HepG2 (cell line): Measurements from ENCODE around the gene VSIG10L. TPM values are rescaled to one million over a fixed set of nuclear protein-coding genes. Genes with fewer than 3 reads are reported as not detected.

Experiments used
- ARNT2 ChIP-seq: sonication (generic); formaldehyde crosslinking; IDR thresholded peaks from 2 replicates; pipeline ENCODE4 v1.8.0; 2022; ENCODE audit warnings: mild to moderate bottlenecking, low read depth, missing genetic modification reagents, moderate library complexity
- ATF6 ChIP-seq: sonication (generic); formaldehyde crosslinking; conservative IDR thresholded peaks from 2 replicates; pipeline ENCODE4 v1.4.0; 2020; ENCODE audit warnings: missing genetic modification reagents
- GATAD1 ChIP-seq: IDR thresholded peaks from 2 replicates; pipeline ENCODE4 v1.6.1; 2016; ENCODE audit warnings: missing genetic modification reagents, missing compliant biosample characterization
- HMGXB4 ChIP-seq, 2 experiments: sonication (generic) in 1 of 2; formaldehyde crosslinking in 1 of 2; IDR thresholded peaks; 2 replicates each; pipeline versions ENCODE4 v1.4.0 to v1.6.1; 2018 to 2020; ENCODE audit warnings: missing genetic modification reagents in 2 of 2, borderline replicate concordance in 1 of 2, low read depth in 1 of 2, mild to moderate bottlenecking in 1 of 2, missing biosample characterization in 1 of 2
- ISL2 ChIP-seq: sonication (generic); formaldehyde crosslinking; IDR thresholded peaks from 2 replicates; pipeline ENCODE4 v1.5.0; 2020; ENCODE audit warnings: missing genetic modification reagents
- NONO ChIP-seq, 2 experiments: fragments of 450-650 bp in 1 of 2; sonication (generic) in 1 of 2; formaldehyde crosslinking in 1 of 2; IDR thresholded peaks in 1 of 2; conservative IDR thresholded peaks in 1 of 2; 2 replicates each; pipeline versions ENCODE4 v1.6.1 to v1.8.0; 2017 to 2022; ENCODE audit warnings: mild to moderate bottlenecking in 1 of 2, missing genetic modification reagents in 1 of 2, moderate library complexity in 1 of 2
- NRL ChIP-seq: sonication (generic); formaldehyde crosslinking; IDR thresholded peaks from 2 replicates; pipeline ENCODE4 v1.5.0; 2020; ENCODE audit warnings: missing genetic modification reagents, mild to moderate bottlenecking, moderate library complexity, borderline replicate concordance
- PCBP2 ChIP-seq: fragments of 200-400 bp; formaldehyde crosslinking; optimal IDR thresholded peaks from 2 replicates; pipeline ENCODE3; 2018; ENCODE audit warnings: low read length, low read depth; ENCODE audit not compliant: poor library complexity, severe bottlenecking
- PHF5A ChIP-seq: IDR thresholded peaks from one replicate; pipeline ENCODE4 v1.6.1; 2018; ENCODE audit warnings: low read depth, missing genetic modification reagents; ENCODE audit not compliant: unreplicated experiment
- RAD51 ChIP-seq: fragments of 450-650 bp; IDR thresholded peaks from 2 replicates; pipeline ENCODE4 v1.6.1; 2016; ENCODE audit warnings: borderline replicate concordance
- RARA ChIP-seq: IDR thresholded peaks from 2 replicates; pipeline ENCODE4 v1.6.1; 2016; ENCODE audit warnings: missing genetic modification reagents, missing compliant biosample characterization
- RNF2 ChIP-seq: fragments of 450-650 bp; conservative IDR thresholded peaks from 2 replicates; pipeline ENCODE4 v1.6.1; 2016; ENCODE audit warnings: low read depth
- SMARCE1 ChIP-seq: fragments of 450-650 bp; IDR thresholded peaks from 2 replicates; pipeline ENCODE4 v1.6.1; 2017; ENCODE audit warnings: borderline replicate concordance
- XRCC5 ChIP-seq: fragments of 200-400 bp; formaldehyde crosslinking; optimal IDR thresholded peaks from 2 replicates; pipeline ENCODE3; 2017; ENCODE audit warnings: mild to moderate bottlenecking, low read length
- ZNF264 ChIP-seq: sonication (generic); formaldehyde crosslinking; IDR thresholded peaks from 2 replicates; pipeline ENCODE4 v1.4.0; 2020; ENCODE audit warnings: missing genetic modification reagents
- ZNF484 ChIP-seq: sonication (generic); formaldehyde crosslinking; IDR thresholded peaks from 2 replicates; pipeline ENCODE4 v1.5.1; 2020; ENCODE audit warnings: mild to moderate bottlenecking, low read depth, missing genetic modification reagents, borderline replicate concordance
- ZNF558 ChIP-seq: sonication (generic); formaldehyde crosslinking; IDR thresholded peaks from 2 replicates; pipeline ENCODE4 v1.9.0; 2022; ENCODE audit warnings: mild to moderate bottlenecking, missing genetic modification reagents, borderline replicate concordance
- ZNF597 ChIP-seq: sonication (generic); formaldehyde crosslinking; IDR thresholded peaks from 2 replicates; pipeline ENCODE4 v1.5.0; 2020; ENCODE audit warnings: missing genetic modification reagents
- ZNF781 ChIP-seq: sonication (generic); formaldehyde crosslinking; IDR thresholded peaks from 2 replicates; pipeline ENCODE4 v1.5.1; 2020; ENCODE audit warnings: borderline replicate concordance, mild to moderate bottlenecking, missing genetic modification reagents; ENCODE audit errors: not compliant biosample characterization
- ZNF850 ChIP-seq: sonication (generic); formaldehyde crosslinking; conservative IDR thresholded peaks from 2 replicates; pipeline ENCODE4 v1.9.0; 2021; ENCODE audit warnings: mild to moderate bottlenecking, missing genetic modification reagents
- polyA plus RNA-seq, 8 experiments: library from polyadenylated mRNA; depleted of rRNA in 3 of 8; stranded (reverse) in 7 of 8; unstranded in 1 of 8; fragments of >200 nt; fragmentation: Illumina TruSeq in 4 of 8; extraction: Trizol in 4 of 8; gene quantifications; 2 replicates each; pipeline versions ENCODE4 v1.2.1 to v1.2.3, GENCODE V29; 2011 to 2016; ENCODE audit warnings: low read depth in 4 of 8, missing spikeins in 1 of 8, mixed read lengths in 1 of 8; ENCODE audit not compliant: insufficient read depth in 1 of 8
- total RNA-seq, 5 experiments: library from RNA; depleted of rRNA; stranded (reverse); fragments of >200 nt; fragmentation: Illumina TruSeq; extraction: Trizol; gene quantifications; 2 replicates each; pipeline ENCODE4 v1.2.3, GENCODE V29; 2016; ENCODE audit warnings: low read depth in 1 of 5
- TF ChIP-seq, protein P1 (sequence below): IDR thresholded peaks from 2 replicates; pipeline ENCODE4 v1.6.1; 2016; ENCODE audit warnings: low read depth, control low read depth
- TF ChIP-seq, protein P2 (sequence below): sonication (generic); formaldehyde crosslinking; IDR thresholded peaks from 2 replicates; pipeline ENCODE4 v1.8.0; 2022; ENCODE audit warnings: mild to moderate bottlenecking, missing genetic modification reagents, moderate library complexity

VSIG10L gene
- total and polyA plus RNA-seq, 2 of the 13 experiments (the other 11 are each of a cell fraction or from before 2014, with no cell fraction given) = 2.7 to 8.5 TPM

DNA sequence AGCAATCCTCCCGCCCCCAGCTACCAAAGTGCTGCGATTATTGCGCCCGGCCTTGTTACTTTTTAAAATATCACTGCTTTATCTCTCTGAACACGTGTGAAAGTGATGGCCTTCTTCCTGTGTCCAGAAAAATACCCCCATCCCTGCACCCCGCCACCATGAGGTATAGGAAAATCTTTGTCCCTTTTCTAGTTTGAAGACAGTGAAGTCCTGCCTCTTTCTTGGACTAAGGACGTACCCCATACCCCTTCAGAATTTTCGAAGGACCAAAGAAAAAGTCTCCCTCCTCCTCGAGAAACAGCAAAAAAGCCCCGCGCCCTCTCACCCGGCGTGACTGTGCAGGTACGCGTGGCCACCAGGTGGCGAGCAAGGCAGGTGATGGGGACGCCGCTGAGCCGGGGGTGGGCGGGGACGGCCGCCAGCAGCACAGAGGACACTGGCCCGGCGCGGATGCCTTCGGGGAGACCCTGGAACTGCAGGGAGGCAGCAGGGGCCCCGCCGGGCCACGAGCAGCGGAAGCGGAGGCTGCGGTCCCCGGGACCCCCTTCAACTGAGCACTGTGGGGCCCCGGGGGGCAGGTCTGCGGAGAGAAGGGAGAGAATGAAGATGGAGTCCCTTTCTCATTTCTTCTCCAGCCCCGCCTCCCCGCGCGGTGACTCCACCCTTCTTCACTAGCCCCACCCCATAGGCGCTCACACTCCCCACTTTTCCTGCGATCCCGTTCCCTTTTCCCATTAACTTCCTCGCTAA, 3.2 kb downstream of the VSIG10L start (continued):
- peak; percentile 78 to 82; a peak in 3 of 4 replicates for TF ChIP-seq HMGXB4 (CRISPR knock-in tag; IDR thresholded peaks at IDR 0.05; ENCODE audit: borderline replicate concordance in 1 of 2, low read depth in 1 of 2)
- 0 out of 2 replicates have a peak, but pooled peaks have one; percentile 5 for TF ChIP-seq RARA (CRISPR knock-in tag)
- TF ChIP-seq XRCC5 = no peak
- no peak for TF ChIP-seq PCBP2
- TF ChIP-seq ATF6 (CRISPR knock-in tag) = no peak
- no peak for TF ChIP-seq NRL (CRISPR knock-in tag)
- TF ChIP-seq RAD51 = no peak
- TF ChIP-seq RNF2 = no peak
- TF ChIP-seq PHF5A = no peak
- TF ChIP-seq ARNT2 (CRISPR knock-in tag) = no peak
- TF ChIP-seq ZNF781 (CRISPR knock-in tag) = no peak
- no peak for TF ChIP-seq NONO (IDR thresholded peaks at IDR 0.05)
- TF ChIP-seq NONO (CRISPR knock-in tag; conservative IDR thresholded peaks at IDR 0.05) = peak; percentile 52
- 0 out of 2 replicates have a peak, but pooled peaks have one; percentile 29 for TF ChIP-seq GATAD1 (CRISPR knock-in tag)
- no peak for TF ChIP-seq ZNF264
- no peak for TF ChIP-seq ZNF484 (CRISPR knock-in tag)
- TF ChIP-seq, protein P1, sequence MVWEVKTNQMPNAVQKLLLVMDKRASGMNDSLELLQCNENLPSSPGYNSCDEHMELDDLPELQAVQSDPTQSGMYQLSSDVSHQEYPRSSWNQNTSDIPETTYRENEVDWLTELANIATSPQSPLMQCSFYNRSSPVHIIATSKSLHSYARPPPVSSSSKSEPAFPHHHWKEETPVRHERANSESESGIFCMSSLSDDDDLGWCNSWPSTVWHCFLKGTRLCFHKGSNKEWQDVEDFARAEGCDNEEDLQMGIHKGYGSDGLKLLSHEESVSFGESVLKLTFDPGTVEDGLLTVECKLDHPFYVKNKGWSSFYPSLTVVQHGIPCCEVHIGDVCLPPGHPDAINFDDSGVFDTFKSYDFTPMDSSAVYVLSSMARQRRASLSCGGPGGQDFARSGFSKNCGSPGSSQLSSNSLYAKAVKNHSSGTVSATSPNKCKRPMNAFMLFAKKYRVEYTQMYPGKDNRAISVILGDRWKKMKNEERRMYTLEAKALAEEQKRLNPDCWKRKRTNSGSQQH (CRISPR knock-in tag) = no peak
- peak; percentile 61; the same call in 1 of the 2 replicates for TF ChIP-seq ZNF558 (CRISPR knock-in tag)
- no peak for TF ChIP-seq ZNF850 (CRISPR knock-in tag)
- TF ChIP-seq ZNF597 (CRISPR knock-in tag) = no peak
- peak; percentile 44; the same call in 1 of the 2 replicates for TF ChIP-seq ISL2 (CRISPR knock-in tag)
- TF ChIP-seq, protein P2, sequence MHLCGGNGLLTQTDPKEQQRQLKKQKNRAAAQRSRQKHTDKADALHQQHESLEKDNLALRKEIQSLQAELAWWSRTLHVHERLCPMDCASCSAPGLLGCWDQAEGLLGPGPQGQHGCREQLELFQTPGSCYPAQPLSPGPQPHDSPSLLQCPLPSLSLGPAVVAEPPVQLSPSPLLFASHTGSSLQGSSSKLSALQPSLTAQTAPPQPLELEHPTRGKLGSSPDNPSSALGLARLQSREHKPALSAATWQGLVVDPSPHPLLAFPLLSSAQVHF (CRISPR knock-in tag) = no peak
- no peak for TF ChIP-seq SMARCE1
